PFSK-1 (cell line): ENCODE results near the gene PXT1.

Experiments used
- FOXP2 ChIP-seq: optimal IDR thresholded peaks from 2 replicates; pipeline ENCODE3; 2011; ENCODE audit warnings: borderline replicate concordance, control low read depth, inconsistent platforms; ENCODE audit not compliant: insufficient read depth; ENCODE audit errors: extremely low read length, extremely low read depth
- POLR2AphosphoS5 ChIP-seq: IDR thresholded peaks from 2 replicates; pipeline ENCODE4 v1.6.1; 2012; ENCODE audit warnings: low read depth, mild to moderate bottlenecking, control low read depth, low read length, moderate library complexity
- TF ChIP-seq, protein P1 (sequence below), 2 experiments: IDR thresholded peaks; 2 replicates each; pipeline versions ENCODE4 v1.6.1 to v1.8.0; 2011 to 2012; ENCODE audit warnings: low read depth in 2 of 2, low read length in 2 of 2, control low read depth in 1 of 2, inconsistent platforms in 1 of 2, mild to moderate bottlenecking in 1 of 2, moderate library complexity in 1 of 2; ENCODE audit not compliant: insufficient read depth in 1 of 2

DNA sequence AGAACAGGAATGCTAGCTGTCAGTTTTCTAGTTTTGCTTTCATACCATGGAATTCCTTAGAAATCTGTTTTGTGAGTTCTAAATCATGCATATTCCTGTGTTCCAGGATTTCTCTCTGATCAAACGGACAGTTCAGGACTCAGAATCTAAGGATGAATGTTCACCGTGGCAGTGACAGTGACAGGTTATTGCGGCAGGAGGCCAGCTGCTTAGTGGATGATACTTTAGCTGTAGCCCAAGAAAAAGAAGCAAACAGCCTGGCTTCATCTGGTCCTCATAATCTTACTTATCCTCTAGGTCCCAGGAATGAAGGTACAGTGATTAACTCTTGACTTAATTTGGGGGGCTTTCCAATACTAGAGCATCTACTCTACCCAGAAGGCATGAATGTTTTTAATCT is 27.3 kb upstream of the PXT1 start:
- TF ChIP-seq FOXP2 (no peak), POLR2AphosphoS5 (no peak)
- TF ChIP-seq, protein P1, sequence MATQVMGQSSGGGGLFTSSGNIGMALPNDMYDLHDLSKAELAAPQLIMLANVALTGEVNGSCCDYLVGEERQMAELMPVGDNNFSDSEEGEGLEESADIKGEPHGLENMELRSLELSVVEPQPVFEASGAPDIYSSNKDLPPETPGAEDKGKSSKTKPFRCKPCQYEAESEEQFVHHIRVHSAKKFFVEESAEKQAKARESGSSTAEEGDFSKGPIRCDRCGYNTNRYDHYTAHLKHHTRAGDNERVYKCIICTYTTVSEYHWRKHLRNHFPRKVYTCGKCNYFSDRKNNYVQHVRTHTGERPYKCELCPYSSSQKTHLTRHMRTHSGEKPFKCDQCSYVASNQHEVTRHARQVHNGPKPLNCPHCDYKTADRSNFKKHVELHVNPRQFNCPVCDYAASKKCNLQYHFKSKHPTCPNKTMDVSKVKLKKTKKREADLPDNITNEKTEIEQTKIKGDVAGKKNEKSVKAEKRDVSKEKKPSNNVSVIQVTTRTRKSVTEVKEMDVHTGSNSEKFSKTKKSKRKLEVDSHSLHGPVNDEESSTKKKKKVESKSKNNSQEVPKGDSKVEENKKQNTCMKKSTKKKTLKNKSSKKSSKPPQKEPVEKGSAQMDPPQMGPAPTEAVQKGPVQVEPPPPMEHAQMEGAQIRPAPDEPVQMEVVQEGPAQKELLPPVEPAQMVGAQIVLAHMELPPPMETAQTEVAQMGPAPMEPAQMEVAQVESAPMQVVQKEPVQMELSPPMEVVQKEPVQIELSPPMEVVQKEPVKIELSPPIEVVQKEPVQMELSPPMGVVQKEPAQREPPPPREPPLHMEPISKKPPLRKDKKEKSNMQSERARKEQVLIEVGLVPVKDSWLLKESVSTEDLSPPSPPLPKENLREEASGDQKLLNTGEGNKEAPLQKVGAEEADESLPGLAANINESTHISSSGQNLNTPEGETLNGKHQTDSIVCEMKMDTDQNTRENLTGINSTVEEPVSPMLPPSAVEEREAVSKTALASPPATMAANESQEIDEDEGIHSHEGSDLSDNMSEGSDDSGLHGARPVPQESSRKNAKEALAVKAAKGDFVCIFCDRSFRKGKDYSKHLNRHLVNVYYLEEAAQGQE (IDR thresholded peaks at IDR 0.05; ENCODE audit: insufficient read depth in 1 of 2, low read depth in 2 of 2, low read length in 2 of 2), result no peak
